NCI-H2029 (cell line): ENCODE data around the gene ZNF716.
"Not testable (repeated sequence)": the region's sequence is repeated elsewhere in the genome, so short reads cannot be mapped to it uniquely, and the experiment has no call there.

Experiments
- DNase-seq: peaks from one replicate; lab custom pipeline; 2025; lab: John Stamatoyannopoulos, UW

ZNF716 gene

GRCh38 chr7:57449904-57450303 is at the start of gene ZNF716:
Gene ZNF716 (plus strand): TSS chr7:57450177. CDS start chr7:57450289, 112 bp downstream.
- no peak for DNase-seq

GRCh38 chr7:57400531-57401155 is 49.3 kb upstream of the ZNF716 start:
- DNase-seq: no peak

GRCh38 chr7:57403051-57403450 is 46.9 kb upstream of the ZNF716 start:
- DNase-seq: not testable (repeated sequence)

- DNase-seq: no peak
Measured at GRCh38 chr7:57403601-57404342, 46.2 kb upstream of the ZNF716 start.

GRCh38 chr7:57404343-57404966 is 45.5 kb upstream of the ZNF716 start:
- no peak for DNase-seq

- DNase-seq: no peak
Measured at GRCh38 chr7:57404967-57405421, 45.0 kb upstream of the ZNF716 start.

GRCh38 chr7:57407125-57407524 is 42.9 kb upstream of the ZNF716 start:
- no peak for DNase-seq

GRCh38 chr7:57412168-57412567 is 37.8 kb upstream of the ZNF716 start:
- DNase-seq: no peak

GRCh38 chr7:57412618-57413017 is 37.4 kb upstream of the ZNF716 start:
- no peak for DNase-seq

GRCh38 chr7:57413529-57414398 is 36.2 kb upstream of the ZNF716 start:
- no peak for DNase-seq

GRCh38 chr7:57414415-57414814 is 35.6 kb upstream of the ZNF716 start:
- no peak for DNase-seq

- DNase-seq: no peak
Measured at GRCh38 chr7:57414852-57415251, 35.1 kb upstream of the ZNF716 start.

- no peak for DNase-seq
Measured at GRCh38 chr7:57415326-57415725, 34.7 kb upstream of the ZNF716 start.

- no peak for DNase-seq
Measured at GRCh38 chr7:57415730-57416129, 34.2 kb upstream of the ZNF716 start.

GRCh38 chr7:57416601-57417358 is 33.2 kb upstream of the ZNF716 start:
- no peak for DNase-seq

GRCh38 chr7:57417736-57418135 is 32.2 kb upstream of the ZNF716 start:
- DNase-seq: no peak

GRCh38 chr7:57423768-57424167 is 26.2 kb upstream of the ZNF716 start:
- DNase-seq: no peak

- DNase-seq: no peak
Measured at GRCh38 chr7:57424515-57425238, 25.3 kb upstream of the ZNF716 start.

GRCh38 chr7:57425239-57425944 is 24.6 kb upstream of the ZNF716 start:
- DNase-seq: no peak
